ENCODE data around the gene TBCCD1. TPM values are rescaled to one million over a fixed set of nuclear protein-coding genes. Genes with fewer than 3 reads are reported as not detected.
A peak's percentile ranks its signal among the peaks of the same experiment; 100 is the strongest.
"Not testable (repeated sequence)": the region's sequence is repeated elsewhere in the genome, so short reads cannot be mapped to it uniquely, and the experiment has no call there.

TBCCD1 gene
- polyA plus RNA-seq, 2 donors = 2.7 to 4.4 TPM

DNA sequence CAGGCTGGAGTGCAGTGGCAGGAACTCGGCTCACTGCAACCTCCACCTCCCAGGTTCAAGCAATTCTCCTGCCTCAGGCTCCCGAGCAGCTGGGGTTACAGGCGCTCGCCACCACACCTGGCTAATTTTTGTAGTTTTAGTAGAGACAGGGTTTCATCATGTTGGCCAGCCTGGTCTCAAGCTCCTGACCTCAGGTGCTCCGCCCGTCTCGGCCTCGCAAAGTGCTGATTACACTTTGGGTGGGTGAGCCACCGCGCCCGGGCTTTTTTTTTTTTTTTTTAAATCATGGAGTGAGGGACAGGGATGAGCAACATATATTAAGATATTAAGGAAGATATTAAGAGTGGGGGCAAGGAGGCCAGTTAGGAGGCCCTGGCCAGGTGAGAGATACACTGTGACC is 2.2 kb upstream of the TBCCD1 start:
- H3K27me3 ChIP-seq (ENCODE audit: control insufficient read depth in 1 of 2, insufficient read depth in 2 of 2, low read length in 2 of 2); H3K27ac ChIP-seq (ENCODE audit: low read depth in 2 of 2, low read length in 1 of 2); H3K9me3 ChIP-seq (ENCODE audit: control insufficient read depth in 2 of 2, insufficient read depth in 1 of 2, low read depth in 1 of 2, low read length in 1 of 2); H3K36me3 ChIP-seq (ENCODE audit: control insufficient read depth in 2 of 2, insufficient read depth in 2 of 2, low read length in 1 of 2); H3K4me1 ChIP-seq (ENCODE audit: control insufficient read depth in 2 of 2, insufficient read depth in 2 of 2, low read length in 1 of 2): not testable (repeated sequence)
- 80 to 85% methylated on average over 11 of the region's 11 CpGs for WGBS, 2 donors
- H3K4me3 ChIP-seq (ENCODE audit: low read depth in 1 of 2, low read length in 2 of 2) = peak overlapping the region in 1 of 2 donors; percentile 62

DNA sequence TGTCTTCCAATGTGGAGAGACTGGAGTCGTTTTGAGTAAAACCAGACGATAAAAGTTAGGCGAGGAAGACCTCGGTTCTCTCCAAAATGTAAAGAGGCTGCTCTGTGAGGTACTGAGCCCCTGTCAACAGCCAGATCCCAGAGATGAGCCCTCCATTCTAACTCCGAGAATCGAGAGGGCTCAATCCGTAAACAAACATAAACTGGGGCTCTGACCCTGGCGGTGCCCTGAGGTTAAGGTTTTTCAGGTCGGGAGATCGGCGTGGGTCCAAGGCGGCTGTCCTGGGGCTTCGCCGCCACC is 417 bp downstream of the TBCCD1 start:
- Histone ChIP-seq H3K9me3 (ENCODE audit: control insufficient read depth in 2 of 2, insufficient read depth in 1 of 2, low read depth in 1 of 2, low read length in 1 of 2) (no peaks in the 10 kb centered on the region), H3K27ac (ENCODE audit: low read depth in 2 of 2, low read length in 1 of 2) (peak overlapping the region; percentile 92 to 98), H3K4me3 (ENCODE audit: low read depth in 1 of 2, low read length in 2 of 2) (peak overlapping the region; percentile 95 to 99), H3K36me3 (ENCODE audit: control insufficient read depth in 2 of 2, insufficient read depth in 2 of 2, low read length in 1 of 2) (no peaks in the 10 kb centered on the region), H3K4me1 (ENCODE audit: control insufficient read depth in 2 of 2, insufficient read depth in 2 of 2, low read length in 1 of 2) (peaks cover 0 to 4% of the 10 kb centered on the region in 2 donors), H3K27me3 (ENCODE audit: control insufficient read depth in 1 of 2, insufficient read depth in 2 of 2, low read length in 2 of 2) (no peaks in the 10 kb centered on the region)
- 0% methylated on average over 14 of the region's 14 CpGs for WGBS, 2 donors

DNA sequence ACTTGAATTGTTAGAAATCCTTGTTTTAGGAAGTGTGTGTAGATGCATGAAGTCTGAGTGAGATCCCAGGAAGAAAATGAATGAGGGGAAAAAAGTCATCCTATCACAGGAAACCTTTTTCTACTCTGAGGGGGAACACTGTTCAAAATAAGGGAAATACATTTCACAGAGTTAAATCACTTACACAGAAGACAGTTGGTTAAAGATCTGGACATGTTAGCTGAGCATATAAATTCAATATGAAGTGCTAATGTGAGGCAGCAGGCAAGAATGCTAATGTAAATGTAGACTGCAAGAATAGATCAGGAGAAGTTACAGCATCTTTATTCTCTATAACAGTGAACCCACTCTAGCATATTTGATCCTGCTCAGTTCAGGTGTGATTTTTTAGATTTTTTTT is 2.6 kb downstream of the TBCCD1 start:
- no peak overlapping the region for H3K27ac ChIP-seq (ENCODE audit: low read depth in 2 of 2, low read length in 1 of 2)
- H3K9me3 ChIP-seq (ENCODE audit: control insufficient read depth in 2 of 2, insufficient read depth in 1 of 2, low read depth in 1 of 2, low read length in 1 of 2) = no peaks in the 10 kb centered on the region
- no peaks in the 10 kb centered on the region for H3K4me1 ChIP-seq (ENCODE audit: control insufficient read depth in 2 of 2, insufficient read depth in 2 of 2, low read length in 1 of 2)
- H3K4me3 ChIP-seq (ENCODE audit: low read depth in 1 of 2, low read length in 2 of 2) = no peak overlapping the region
- no peaks in the 10 kb centered on the region for H3K36me3 ChIP-seq (ENCODE audit: control insufficient read depth in 2 of 2, insufficient read depth in 2 of 2, low read length in 1 of 2)
- no peaks in the 10 kb centered on the region for H3K27me3 ChIP-seq (ENCODE audit: control insufficient read depth in 1 of 2, insufficient read depth in 2 of 2, low read length in 2 of 2)

DNA sequence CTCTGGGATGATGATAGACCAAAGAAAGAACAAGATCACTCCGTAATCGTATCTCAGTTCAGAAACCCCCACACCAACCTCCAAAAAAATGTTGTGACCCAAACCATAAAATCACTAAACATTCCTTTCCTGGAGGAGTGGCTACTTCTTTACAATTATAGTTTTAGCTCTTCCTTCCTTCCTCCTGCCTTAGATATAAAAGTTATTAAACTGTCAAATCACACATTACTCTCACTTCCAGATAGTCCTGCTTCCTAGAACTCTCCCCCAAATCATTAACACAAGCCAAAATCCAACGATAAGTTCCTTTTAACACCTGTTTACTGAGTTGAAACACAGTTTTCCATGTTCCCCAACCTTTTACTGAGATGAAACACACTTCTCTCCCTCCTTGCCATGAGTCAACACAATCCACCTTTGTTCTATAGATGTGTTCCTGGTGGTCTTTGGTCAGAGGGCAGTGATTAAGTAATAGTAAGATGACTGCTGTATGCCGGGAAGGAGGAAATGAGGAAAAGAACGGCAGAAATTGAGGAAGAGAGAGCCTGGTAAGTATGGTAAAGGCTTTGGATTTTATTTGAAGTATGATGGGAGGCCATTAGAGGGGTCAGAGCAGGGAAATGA is 14.6 kb downstream of the TBCCD1 start:
- Histone ChIP-seq H3K36me3 (ENCODE audit: control insufficient read depth in 2 of 2, insufficient read depth in 2 of 2, low read length in 1 of 2) (peaks cover 3 to 4% of the 10 kb centered on the region in 2 donors), H3K4me3 (ENCODE audit: low read depth in 1 of 2, low read length in 2 of 2) (no peak overlapping the region), H3K9me3 (ENCODE audit: control insufficient read depth in 2 of 2, insufficient read depth in 1 of 2, low read depth in 1 of 2, low read length in 1 of 2) (no peaks in the 10 kb centered on the region), H3K27me3 (ENCODE audit: control insufficient read depth in 1 of 2, insufficient read depth in 2 of 2, low read length in 2 of 2) (no peaks in the 10 kb centered on the region), H3K4me1 (ENCODE audit: control insufficient read depth in 2 of 2, insufficient read depth in 2 of 2, low read length in 1 of 2) (no peaks in the 10 kb centered on the region), H3K27ac (ENCODE audit: low read depth in 2 of 2, low read length in 1 of 2) (no peak overlapping the region)
- WGBS, 2 donors = 69 to 76% methylated on average over 5 of the region's 5 CpGs

DNA sequence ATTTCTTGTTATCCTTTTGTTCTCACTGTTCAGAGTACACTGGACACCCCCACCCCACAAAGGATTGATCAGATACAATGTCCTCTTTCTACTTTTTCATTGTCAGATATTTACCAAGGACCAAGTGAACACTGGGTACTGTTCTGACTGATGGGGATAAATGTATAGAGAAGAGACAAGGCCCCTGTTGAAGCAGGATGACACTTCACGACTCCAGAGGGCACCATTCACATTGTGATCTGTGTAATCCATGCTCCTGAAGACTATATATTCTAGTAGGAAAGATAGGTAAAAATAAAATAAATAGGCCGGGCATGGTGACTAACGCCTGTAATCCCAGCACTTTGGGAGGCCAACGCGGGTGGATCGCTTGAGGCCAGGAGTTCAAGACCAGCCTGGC is 15.8 kb downstream of the TBCCD1 start:
- H3K27me3 ChIP-seq (ENCODE audit: control insufficient read depth in 1 of 2, insufficient read depth in 2 of 2, low read length in 2 of 2) = no peaks in the 10 kb centered on the region
- peaks cover 3% of the 10 kb centered on the region in 2 donors for H3K36me3 ChIP-seq (ENCODE audit: control insufficient read depth in 2 of 2, insufficient read depth in 2 of 2, low read length in 1 of 2)
- no peak overlapping the region for H3K4me3 ChIP-seq (ENCODE audit: low read depth in 1 of 2, low read length in 2 of 2)
- 87 to 90% methylated on average over 6 of the region's 6 CpGs for WGBS, 2 donors
- no peaks in the 10 kb centered on the region for H3K4me1 ChIP-seq (ENCODE audit: control insufficient read depth in 2 of 2, insufficient read depth in 2 of 2, low read length in 1 of 2)
- no peaks in the 10 kb centered on the region for H3K9me3 ChIP-seq (ENCODE audit: control insufficient read depth in 2 of 2, insufficient read depth in 1 of 2, low read depth in 1 of 2, low read length in 1 of 2)
- no peak overlapping the region for H3K27ac ChIP-seq (ENCODE audit: low read depth in 2 of 2, low read length in 1 of 2)

DNA sequence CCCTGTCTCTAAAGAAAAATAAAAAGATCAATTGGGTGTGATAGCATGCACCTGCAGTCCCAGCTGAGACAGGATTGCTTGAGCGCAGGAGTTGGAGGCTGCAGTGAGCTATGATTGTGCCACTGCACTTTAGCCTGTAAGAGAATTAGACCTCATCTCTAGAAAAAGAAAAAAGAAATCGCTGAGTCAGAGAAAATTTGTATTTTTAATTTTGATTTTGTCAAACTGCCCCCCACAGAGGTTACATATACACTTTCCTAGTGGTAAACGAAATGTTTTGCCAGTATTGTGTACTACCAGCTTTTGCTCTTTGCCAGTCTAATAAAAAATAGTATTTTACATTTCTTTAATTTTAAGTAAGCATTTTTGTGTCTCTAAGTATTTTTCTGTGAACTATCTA is 17.6 kb downstream of the TBCCD1 start:
- WGBS, 2 donors = 96 to 97% methylated on average over 3 of the region's 3 CpGs
- peaks cover 2 to 3% of the 10 kb centered on the region in 2 donors for H3K36me3 ChIP-seq (ENCODE audit: control insufficient read depth in 2 of 2, insufficient read depth in 2 of 2, low read length in 1 of 2)
- no peaks in the 10 kb centered on the region for H3K4me1 ChIP-seq (ENCODE audit: control insufficient read depth in 2 of 2, insufficient read depth in 2 of 2, low read length in 1 of 2)

DNA sequence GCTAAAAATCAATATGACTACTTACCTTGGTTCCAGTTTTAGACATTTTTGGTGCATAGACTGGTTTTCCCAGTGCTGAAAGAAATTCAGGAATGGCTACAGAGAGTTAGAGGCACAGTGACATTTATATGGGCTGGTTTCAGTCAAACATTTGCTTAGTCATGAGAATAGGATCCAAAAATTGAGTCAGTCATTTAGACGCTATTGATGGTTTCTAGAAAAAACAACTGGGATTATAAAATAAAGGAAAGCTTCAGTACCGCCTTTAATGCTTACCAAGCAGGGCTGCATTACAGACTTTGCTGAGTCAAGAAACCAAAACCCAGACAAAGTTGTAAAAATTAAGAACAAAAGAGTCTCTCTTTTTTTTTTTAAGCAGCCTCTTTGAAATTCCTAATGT is 22.9 kb downstream of the TBCCD1 start, which contains the start of gene CRYGS:
Gene CRYGS, minus strand, starts transcription at position 100 of the 400 bp plus-strand sequence. Its CDS starts 54 bp downstream, at position 46.
- H3K36me3 ChIP-seq (ENCODE audit: control insufficient read depth in 2 of 2, insufficient read depth in 2 of 2, low read length in 1 of 2) = peaks cover 0 to 2% of the 10 kb centered on the region in 2 donors
- no peaks in the 10 kb centered on the region for H3K9me3 ChIP-seq (ENCODE audit: control insufficient read depth in 2 of 2, insufficient read depth in 1 of 2, low read depth in 1 of 2, low read length in 1 of 2)
- no peaks in the 10 kb centered on the region for H3K4me1 ChIP-seq (ENCODE audit: control insufficient read depth in 2 of 2, insufficient read depth in 2 of 2, low read length in 1 of 2)
- H3K27me3 ChIP-seq (ENCODE audit: control insufficient read depth in 1 of 2, insufficient read depth in 2 of 2, low read length in 2 of 2) = no peaks in the 10 kb centered on the region
- H3K4me3 ChIP-seq (ENCODE audit: low read depth in 1 of 2, low read length in 2 of 2) = no peak within 1 kb of the TSS
- 51 to 68% methylated on average over 2 of the region's 2 CpGs for WGBS, 2 donors
- no peak within 1 kb of the TSS for H3K27ac ChIP-seq (ENCODE audit: low read depth in 2 of 2, low read length in 1 of 2)

More for the DNA sequence above, 17.6 kb downstream of the TBCCD1 start:
- no peaks in the 10 kb centered on the region for H3K9me3 ChIP-seq (ENCODE audit: control insufficient read depth in 2 of 2, insufficient read depth in 1 of 2, low read depth in 1 of 2, low read length in 1 of 2)
- no peaks in the 10 kb centered on the region for H3K27me3 ChIP-seq (ENCODE audit: control insufficient read depth in 1 of 2, insufficient read depth in 2 of 2, low read length in 2 of 2)
- no peak overlapping the region for H3K27ac ChIP-seq (ENCODE audit: low read depth in 2 of 2, low read length in 1 of 2)
- no peak overlapping the region for H3K4me3 ChIP-seq (ENCODE audit: low read depth in 1 of 2, low read length in 2 of 2)

DNA sequence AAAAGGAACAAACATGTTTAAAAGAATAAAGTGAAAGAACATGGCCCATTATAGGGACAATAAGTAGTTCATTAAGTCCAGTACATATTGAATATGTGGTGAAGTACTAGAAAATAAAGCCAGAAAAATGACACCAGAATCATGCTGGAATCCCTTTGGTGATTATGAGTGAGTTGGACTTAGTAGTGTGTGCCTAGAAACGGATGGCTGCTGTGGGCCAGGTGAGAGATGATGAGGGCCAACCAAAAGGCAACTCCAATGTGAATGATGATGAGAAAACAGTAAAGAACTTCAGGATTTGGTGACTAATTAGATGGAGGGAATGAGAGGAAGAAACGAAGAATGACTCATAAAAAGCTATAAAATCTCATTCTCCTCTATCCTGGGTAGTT is 26.3 kb downstream of the TBCCD1 start:
- Histone ChIP-seq H3K9me3 (ENCODE audit: control insufficient read depth in 2 of 2, insufficient read depth in 1 of 2, low read depth in 1 of 2, low read length in 1 of 2) (no peaks in the 10 kb centered on the region), H3K4me3 (ENCODE audit: low read depth in 1 of 2, low read length in 2 of 2) (no peak overlapping the region), H3K36me3 (ENCODE audit: control insufficient read depth in 2 of 2, insufficient read depth in 2 of 2, low read length in 1 of 2) (peaks cover 0 to 3% of the 10 kb centered on the region in 2 donors), H3K27ac (ENCODE audit: low read depth in 2 of 2, low read length in 1 of 2) (no peak overlapping the region), H3K27me3 (ENCODE audit: control insufficient read depth in 1 of 2, insufficient read depth in 2 of 2, low read length in 2 of 2) (no peaks in the 10 kb centered on the region), H3K4me1 (ENCODE audit: control insufficient read depth in 2 of 2, insufficient read depth in 2 of 2, low read length in 1 of 2) (no peaks in the 10 kb centered on the region)
- 29 to 34% methylated on average over 2 of the region's 2 CpGs for WGBS, 2 donors

DNA sequence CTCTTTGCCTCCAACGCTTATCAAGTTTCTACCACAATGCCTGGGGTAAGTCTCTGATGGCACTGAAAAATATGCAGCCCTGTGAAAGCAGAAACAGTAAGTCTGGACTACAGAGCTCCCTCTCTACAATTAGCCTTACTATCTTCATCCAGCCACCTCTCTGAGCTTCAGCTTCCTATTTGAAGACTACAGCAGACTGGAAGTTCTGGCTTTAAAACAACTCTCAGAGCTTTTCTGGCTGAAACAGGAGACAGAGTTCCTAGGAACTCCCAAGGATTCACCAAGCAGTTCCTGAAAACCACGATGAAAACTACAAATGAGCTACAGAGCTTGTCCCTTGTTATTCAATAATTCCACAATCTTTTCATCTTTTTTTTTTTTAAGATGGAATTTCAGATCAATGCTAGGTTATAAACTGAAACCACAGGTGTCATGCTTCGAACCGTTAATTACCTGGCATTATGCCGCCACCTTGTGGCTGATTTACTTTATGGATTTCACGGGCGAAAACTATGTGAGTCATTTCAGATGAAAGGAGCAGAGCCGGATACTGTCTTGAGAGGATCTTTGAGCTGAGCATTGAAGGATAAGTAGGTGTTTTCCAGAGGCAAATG is 26.8 kb downstream of the TBCCD1 start:
- peaks cover 0 to 3% of the 10 kb centered on the region in 2 donors for H3K36me3 ChIP-seq (ENCODE audit: control insufficient read depth in 2 of 2, insufficient read depth in 2 of 2, low read length in 1 of 2)
- H3K27me3 ChIP-seq (ENCODE audit: control insufficient read depth in 1 of 2, insufficient read depth in 2 of 2, low read length in 2 of 2) = no peaks in the 10 kb centered on the region
- WGBS, 2 donors = 10 to 12% methylated on average over 8 of the region's 8 CpGs
- no peaks in the 10 kb centered on the region for H3K4me1 ChIP-seq (ENCODE audit: control insufficient read depth in 2 of 2, insufficient read depth in 2 of 2, low read length in 1 of 2)
- H3K27ac ChIP-seq (ENCODE audit: low read depth in 2 of 2, low read length in 1 of 2) = no peak overlapping the region
- H3K4me3 ChIP-seq (ENCODE audit: low read depth in 1 of 2, low read length in 2 of 2) = no peak overlapping the region
- no peaks in the 10 kb centered on the region for H3K9me3 ChIP-seq (ENCODE audit: control insufficient read depth in 2 of 2, insufficient read depth in 1 of 2, low read depth in 1 of 2, low read length in 1 of 2)

DNA sequence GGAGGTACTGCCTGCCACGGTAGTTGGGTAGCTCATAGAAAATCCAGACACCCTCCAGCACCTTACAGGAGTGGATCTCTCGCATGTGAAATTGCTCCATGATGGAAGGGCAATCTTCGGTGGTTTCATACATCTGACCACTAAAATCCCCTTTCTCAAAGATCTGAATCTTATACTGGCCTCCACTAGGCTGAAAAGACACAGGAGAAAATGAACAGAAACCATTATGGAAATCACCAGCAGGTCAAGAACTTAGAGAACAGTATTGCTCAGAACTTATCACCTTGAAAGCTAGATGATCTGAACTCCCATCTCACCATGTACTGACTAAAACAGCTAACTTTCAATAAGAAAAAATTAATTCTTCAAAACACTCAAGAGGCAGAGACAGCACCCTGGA is 28.4 kb downstream of the TBCCD1 start:
- no peaks in the 10 kb centered on the region for H3K4me1 ChIP-seq (ENCODE audit: control insufficient read depth in 2 of 2, insufficient read depth in 2 of 2, low read length in 1 of 2)

More for the DNA sequence above, 28.4 kb downstream of the TBCCD1 start:
- Histone ChIP-seq H3K27ac (ENCODE audit: low read depth in 2 of 2, low read length in 1 of 2) (no peak overlapping the region), H3K9me3 (ENCODE audit: control insufficient read depth in 2 of 2, insufficient read depth in 1 of 2, low read depth in 1 of 2, low read length in 1 of 2) (no peaks in the 10 kb centered on the region), H3K36me3 (ENCODE audit: control insufficient read depth in 2 of 2, insufficient read depth in 2 of 2, low read length in 1 of 2) (peaks cover 0 to 3% of the 10 kb centered on the region in 2 donors), H3K4me3 (ENCODE audit: low read depth in 1 of 2, low read length in 2 of 2) (no peak overlapping the region), H3K27me3 (ENCODE audit: control insufficient read depth in 1 of 2, insufficient read depth in 2 of 2, low read length in 2 of 2) (no peaks in the 10 kb centered on the region)
- WGBS, 2 donors = 89 to 96% methylated on average over 3 of the region's 3 CpGs

All from esophagus (tissue), 2 donors.